Stimulated activated naive CD8-positive, alpha-beta T cell treated with anti-CD3 and anti-CD28 coated beads, Interleukin-15, Interleukin-2, amounts not matched to agents 100 ng/mL and 50 ng/mL, for 24 hours (primary cell): ENCODE measurements around the gene DENND1C.
A peak's percentile ranks its signal among the peaks of the same experiment; 100 is the strongest.
"Not testable (repeated sequence)": the region's sequence is repeated elsewhere in the genome, so short reads cannot be mapped to it uniquely, and the experiment has no call there.

ENCODE experiments used
- H3K27ac Mint-ChIP-seq: one replicate; pipeline ENCODE4 v1.8.0; 2021; ENCODE audit warnings: mild to moderate bottlenecking, mixed read lengths
- H3K27me3 Mint-ChIP-seq: one replicate; pipeline ENCODE4 v1.8.0; 2021; ENCODE audit warnings: mixed read lengths
- H3K36me3 Mint-ChIP-seq: one replicate; pipeline ENCODE4 v1.8.0; 2021; ENCODE audit warnings: low read depth, mixed read lengths
- H3K4me1 Mint-ChIP-seq: one replicate; pipeline ENCODE4 v1.8.0; 2021; ENCODE audit warnings: low read depth, mixed read lengths
- H3K4me3 Mint-ChIP-seq: one replicate; pipeline ENCODE4 v1.8.0; 2021; ENCODE audit warnings: mild to moderate bottlenecking, mixed read lengths
- H3K9me3 Mint-ChIP-seq: one replicate; pipeline ENCODE4 v1.8.0; 2021; ENCODE audit warnings: mixed read lengths

Gene DENND1C

GRCh38 chr19:6516659-6517291, 35.2 kb upstream of the DENND1C start:
- H3K4me1 Mint-ChIP-seq: peaks cover 48% of the 10 kb centered on the region
- no peaks in the 10 kb centered on the region for H3K27me3 Mint-ChIP-seq
- H3K27ac Mint-ChIP-seq: peak overlapping the region; percentile 94
- H3K4me3 Mint-ChIP-seq: peak overlapping the region; percentile 96
- no peaks in the 10 kb centered on the region for H3K36me3 Mint-ChIP-seq
- no peaks in the 10 kb centered on the region for H3K9me3 Mint-ChIP-seq

- H3K27me3 Mint-ChIP-seq: no peaks in the 10 kb centered on the region
- peak overlapping the region; percentile 96 for H3K4me3 Mint-ChIP-seq
- no peaks in the 10 kb centered on the region for H3K9me3 Mint-ChIP-seq
- peaks cover 50% of the 10 kb centered on the region for H3K4me1 Mint-ChIP-seq
- H3K27ac Mint-ChIP-seq: peak overlapping the region; percentile 91
- H3K36me3 Mint-ChIP-seq: no peaks in the 10 kb centered on the region
Observed at GRCh38 chr19:6516018-6516658, 34.6 kb upstream of the DENND1C start.

- Mint-ChIP-seq H3K27me3 (no peaks in the 10 kb centered on the region), H3K4me3 (no peak overlapping the region), H3K9me3 (no peaks in the 10 kb centered on the region), H3K4me1 (peaks cover 43% of the 10 kb centered on the region), H3K27ac (no peak overlapping the region), H3K36me3 (no peaks in the 10 kb centered on the region)
Observed at GRCh38 chr19:6514926-6515544, 33.4 kb upstream of the DENND1C start.

GRCh38 chr19:6514089-6514488, 32.5 kb upstream of the DENND1C start:
- H3K4me1 Mint-ChIP-seq: peaks cover 35% of the 10 kb centered on the region
- no peak overlapping the region for H3K4me3 Mint-ChIP-seq
- no peaks in the 10 kb centered on the region for H3K9me3 Mint-ChIP-seq
- no peak overlapping the region for H3K27ac Mint-ChIP-seq
- H3K27me3 Mint-ChIP-seq: no peaks in the 10 kb centered on the region
- H3K36me3 Mint-ChIP-seq: no peaks in the 10 kb centered on the region

GRCh38 chr19:6510618-6511017, 29.0 kb upstream of the DENND1C start:
- H3K9me3 Mint-ChIP-seq: no peaks in the 10 kb centered on the region
- H3K4me3 Mint-ChIP-seq: no peak overlapping the region
- peaks cover 7% of the 10 kb centered on the region for H3K4me1 Mint-ChIP-seq
- H3K36me3 Mint-ChIP-seq: no peaks in the 10 kb centered on the region
- no peak overlapping the region for H3K27ac Mint-ChIP-seq
- H3K27me3 Mint-ChIP-seq: no peaks in the 10 kb centered on the region

- Mint-ChIP-seq H3K27ac (no peak overlapping the region), H3K4me3 (no peak overlapping the region), H3K36me3 (no peaks in the 10 kb centered on the region), H3K27me3 (no peaks in the 10 kb centered on the region), H3K9me3 (no peaks in the 10 kb centered on the region), H3K4me1 (peaks cover 11% of the 10 kb centered on the region)
Observed at GRCh38 chr19:6509118-6509971, 27.8 kb upstream of the DENND1C start.

GRCh38 chr19:6508028-6508771, 26.6 kb upstream of the DENND1C start:
- H3K4me3 Mint-ChIP-seq, H3K36me3 Mint-ChIP-seq, H3K27ac Mint-ChIP-seq, H3K27me3 Mint-ChIP-seq, H3K9me3 Mint-ChIP-seq: not testable (repeated sequence)
- H3K4me1 Mint-ChIP-seq: peaks cover 11% of the 10 kb centered on the region

GRCh38 chr19:6503407-6504201, 22.0 kb upstream of the DENND1C start:
- Mint-ChIP-seq H3K36me3 (no peaks in the 10 kb centered on the region), H3K27me3 (peaks cover 13% of the 10 kb centered on the region), H3K4me3 (no peak overlapping the region), H3K27ac (no peak overlapping the region), H3K4me1 (peaks cover 17% of the 10 kb centered on the region), H3K9me3 (no peaks in the 10 kb centered on the region)

- H3K27me3 Mint-ChIP-seq: peaks cover 13% of the 10 kb centered on the region
- peak within 1 kb of the TSS; percentile 83 for H3K4me3 Mint-ChIP-seq
- H3K9me3 Mint-ChIP-seq: no peaks in the 10 kb centered on the region
- H3K36me3 Mint-ChIP-seq: no peaks in the 10 kb centered on the region
- H3K27ac Mint-ChIP-seq: peak within 1 kb of the TSS; percentile 68
- peaks cover 17% of the 10 kb centered on the region for H3K4me1 Mint-ChIP-seq
Observed at GRCh38 chr19:6501740-6502648, 20.4 kb upstream of the DENND1C start, which contains the start of gene TUBB4A. Gene TUBB4A, minus strand, starts transcription at chr19:6502309. Its CDS starts 97 bp downstream, at chr19:6502212.

GRCh38 chr19:6500837-6501739, 19.5 kb upstream of the DENND1C start:
- H3K27ac Mint-ChIP-seq: peak overlapping the region; percentile 68
- H3K4me1 Mint-ChIP-seq: peaks cover 17% of the 10 kb centered on the region
- no peaks in the 10 kb centered on the region for H3K36me3 Mint-ChIP-seq
- H3K9me3 Mint-ChIP-seq: no peaks in the 10 kb centered on the region
- H3K27me3 Mint-ChIP-seq: peaks cover 13% of the 10 kb centered on the region
- H3K4me3 Mint-ChIP-seq: peak overlapping the region; percentile 83

- no peak overlapping the region for H3K4me3 Mint-ChIP-seq
Observed at GRCh38 chr19:6499052-6499790, 17.6 kb upstream of the DENND1C start.

More at GRCh38 chr19:6499052-6499790, 17.6 kb upstream of the DENND1C start:
- H3K27ac Mint-ChIP-seq: no peak overlapping the region
- H3K27me3 Mint-ChIP-seq: peaks cover 13% of the 10 kb centered on the region
- no peaks in the 10 kb centered on the region for H3K36me3 Mint-ChIP-seq
- peaks cover 9% of the 10 kb centered on the region for H3K4me1 Mint-ChIP-seq
- H3K9me3 Mint-ChIP-seq: no peaks in the 10 kb centered on the region
